Spleen (tissue), 11 donors: ENCODE measurements around the gene GAB4. TPM values are rescaled to one million over a fixed set of nuclear protein-coding genes. Genes with fewer than 3 reads are reported as not detected.

Experiments
- DNase-seq: peaks from one replicate; pipeline ENCODE4 v3.0.0-alpha.2; 2020
- H3K27ac ChIP-seq, 8 donors: fragments of 200-600 bp; sonication (generic) in 7 of 8; 1 replicate in 4 of 8; 2 replicates in 4 of 8; pipeline versions ENCODE4 v1.5.0 to v1.8.0; 2016 to 2021; ENCODE audit warnings: inconsistent platforms in 4 of 8, mild to moderate bottlenecking in 4 of 8, moderate library complexity in 1 of 8
- H3K27me3 ChIP-seq, 7 donors: fragments of 200-600 bp; sonication (generic) in 6 of 7; replicated peaks in 1 of 7; 1 replicate in 4 of 7; 2 replicates in 3 of 7; pipeline versions ENCODE4 v1.5.0 to v1.8.0; 2016 to 2021; ENCODE audit warnings: inconsistent platforms in 3 of 7, mild to moderate bottlenecking in 1 of 7
- H3K36me3 ChIP-seq, 6 donors: fragments of 200-600 bp; sonication (generic) in 5 of 6; 1 replicate in 4 of 6; 2 replicates in 2 of 6; pipeline versions ENCODE4 v1.5.0 to v1.8.0; 2016 to 2021; ENCODE audit warnings: inconsistent platforms in 2 of 6
- H3K4me1 ChIP-seq, 6 donors: fragments of 200-600 bp; sonication (generic) in 5 of 6; 1 replicate in 3 of 6; 2 replicates in 3 of 6; pipeline versions ENCODE4 v1.5.0 to v1.8.0; 2016 to 2021; ENCODE audit warnings: inconsistent platforms in 3 of 6
- H3K4me3 ChIP-seq, 8 donors: fragments of 200-600 bp; sonication (generic) in 7 of 8; 1 replicate in 4 of 8; 2 replicates in 4 of 8; pipeline versions ENCODE4 v1.5.0 to v1.8.0; 2016 to 2021; ENCODE audit warnings: inconsistent platforms in 4 of 8, mild to moderate bottlenecking in 4 of 8, moderate library complexity in 2 of 8
- H3K9me3 ChIP-seq, 8 donors: fragments of 200-600 bp; sonication (generic) in 7 of 8; 1 replicate in 4 of 8; 2 replicates in 4 of 8; pipeline versions ENCODE4 v1.5.0 to v1.8.0; 2016 to 2021; ENCODE audit warnings: inconsistent platforms in 4 of 8
- POLR2A ChIP-seq, 3 donors: fragments of 450-650 bp; IDR thresholded peaks; one replicate each; pipeline ENCODE4 v1.5.1; 2017; ENCODE audit warnings: antibody characterized with exemption in 3 of 3, mild to moderate bottlenecking in 1 of 3
- POLR2AphosphoS5 ChIP-seq, 3 donors: sonication (generic); formaldehyde crosslinking; IDR thresholded peaks; one replicate each; pipeline ENCODE4 v1.5.1; 2017; ENCODE audit warnings: antibody characterized with exemption in 3 of 3
- WGBS, 5 donors: extraction: QIAGEN DNeasy Blood & Tissue Kit in 3 of 5; methylation state at CpG; one replicate each; pipeline versions ENCODE4 v1.1.5 to v1.1.7; 2013 to 2018; 5-methylcytosine and 5-hydroxymethylcytosine counted together
- intact Hi-C: fragments of 100-400 bp; cut with DNase I; formaldehyde crosslinking; loops from one replicate; pipeline ENCODE4 v1.15.0; 2023; ENCODE audit warnings: low total_unique reads
- polyA plus RNA-seq, 3 donors: library from polyadenylated mRNA; stranded (reverse); fragments of 200-250 nt; gene quantifications; one replicate each; pipeline ENCODE4 v1.2.1, GENCODE V29; 2013
- total RNA-seq, 7 donors: library from RNA; depleted of rRNA in 3 of 7; stranded (reverse); fragments of >200 nt in 3 of 7; fragmentation: NEBNext Ultra II Directional in 4 of 7; extraction: Animal tissue kit (Norgen Biotek cat#: 25700) in 4 of 7; gene quantifications; one replicate each; pipeline versions ENCODE4 v1.1.0 to v1.2.1, GENCODE V29; 2016 to 2021
- TF ChIP-seq, protein P1 (sequence below), 11 experiments: fragments of 200-600 bp in 7 of 11; fragments of 450-650 bp in 4 of 11; sonication (generic) in 4 of 11; IDR thresholded peaks in 8 of 11; conservative IDR thresholded peaks in 3 of 11; 1 replicate in 7 of 11; 2 replicates in 4 of 11; pipeline versions ENCODE4 v1.4.0 to v1.8.0; 2016 to 2021; ENCODE audit warnings: antibody characterized with exemption in 11 of 11, inconsistent platforms in 4 of 11, mild to moderate bottlenecking in 1 of 11
- donor health status: healthy with polysubstance abuse.
- donor health status: DM: no; HTN: no; CAD: no; lungs with moderate emphysema.
- donor health status: DM: no; HTN: no; CAD: no.
- donor health status: Bipolar disorder and iron deficiency.
- donor health status: healthy.
- donor health status: DM: no; HTN: no; CAD: no.
- donor health status: DM: yes; HTN: yes; CAD: no.

Gene GAB4
- total and polyA plus RNA-seq, 10 donors: 0.03 to 0.46 (median 0.25) TPM; not detected in 7

- H3K4me1 ChIP-seq: no peaks in the 10 kb centered on the region
- no peaks in the 10 kb centered on the region for H3K27me3 ChIP-seq
- intact Hi-C loops: no loop called here
- WGBS, 5 donors: 79 to 97% (median 84%) methylated on average over 2 of the region's 2 CpGs
- no peaks in the 10 kb centered on the region for H3K9me3 ChIP-seq
- no peaks in the 10 kb centered on the region for H3K36me3 ChIP-seq
- H3K4me3 ChIP-seq: no peak overlapping the region
- no peak for TF ChIP-seq POLR2A (IDR thresholded peaks at IDR 0.05)
- no peak for TF ChIP-seq POLR2AphosphoS5 (IDR thresholded peaks at IDR 0.05)
- TF ChIP-seq, protein P1, sequence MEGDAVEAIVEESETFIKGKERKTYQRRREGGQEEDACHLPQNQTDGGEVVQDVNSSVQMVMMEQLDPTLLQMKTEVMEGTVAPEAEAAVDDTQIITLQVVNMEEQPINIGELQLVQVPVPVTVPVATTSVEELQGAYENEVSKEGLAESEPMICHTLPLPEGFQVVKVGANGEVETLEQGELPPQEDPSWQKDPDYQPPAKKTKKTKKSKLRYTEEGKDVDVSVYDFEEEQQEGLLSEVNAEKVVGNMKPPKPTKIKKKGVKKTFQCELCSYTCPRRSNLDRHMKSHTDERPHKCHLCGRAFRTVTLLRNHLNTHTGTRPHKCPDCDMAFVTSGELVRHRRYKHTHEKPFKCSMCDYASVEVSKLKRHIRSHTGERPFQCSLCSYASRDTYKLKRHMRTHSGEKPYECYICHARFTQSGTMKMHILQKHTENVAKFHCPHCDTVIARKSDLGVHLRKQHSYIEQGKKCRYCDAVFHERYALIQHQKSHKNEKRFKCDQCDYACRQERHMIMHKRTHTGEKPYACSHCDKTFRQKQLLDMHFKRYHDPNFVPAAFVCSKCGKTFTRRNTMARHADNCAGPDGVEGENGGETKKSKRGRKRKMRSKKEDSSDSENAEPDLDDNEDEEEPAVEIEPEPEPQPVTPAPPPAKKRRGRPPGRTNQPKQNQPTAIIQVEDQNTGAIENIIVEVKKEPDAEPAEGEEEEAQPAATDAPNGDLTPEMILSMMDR (IDR thresholded peaks at IDR 0.05 in 8 of 11, conservative IDR thresholded peaks at IDR 0.05 in 3 of 11): no peak
- no peak for DNase-seq
- no peak overlapping the region for H3K27ac ChIP-seq
Measured at GRCh38 chr22:16958475-16958874, 49.5 kb downstream of the GAB4 start.

GRCh38 chr22:16957781-16958180 is 50.2 kb downstream of the GAB4 start:
- Histone ChIP-seq H3K4me3 (no peak overlapping the region), H3K36me3 (no peaks in the 10 kb centered on the region), H3K9me3 (no peaks in the 10 kb centered on the region), H3K4me1 (no peaks in the 10 kb centered on the region), H3K27ac (no peak overlapping the region), H3K27me3 (no peaks in the 10 kb centered on the region)
- intact Hi-C loops: no loop called here
- TF ChIP-seq, protein P1 (IDR thresholded peaks at IDR 0.05 in 8 of 11, conservative IDR thresholded peaks at IDR 0.05 in 3 of 11): no peak
- DNase-seq: no peak
- 76 to 96% (median 85%) methylated on average over 5 to 7 of the region's 7 CpGs for WGBS, 5 donors

GRCh38 chr22:16956290-16956689 is 51.7 kb downstream of the GAB4 start:
- no peak overlapping the region for H3K27ac ChIP-seq
- H3K36me3 ChIP-seq: no peaks in the 10 kb centered on the region
- intact Hi-C loops: no loop called here
- H3K27me3 ChIP-seq: no peaks in the 10 kb centered on the region
- DNase-seq: peak; percentile 57
- no peak for TF ChIP-seq POLR2A (IDR thresholded peaks at IDR 0.05)
- TF ChIP-seq, protein P1 (IDR thresholded peaks at IDR 0.05 in 8 of 11, conservative IDR thresholded peaks at IDR 0.05 in 3 of 11): no peak
- no peak for TF ChIP-seq POLR2AphosphoS5 (IDR thresholded peaks at IDR 0.05)
- H3K9me3 ChIP-seq: no peaks in the 10 kb centered on the region
- WGBS, 5 donors: 40 to 72% (median 65%) methylated on average over 2 to 6 of the region's 6 CpGs
- H3K4me1 ChIP-seq: no peaks in the 10 kb centered on the region
- H3K4me3 ChIP-seq: no peak overlapping the region

- no peaks in the 10 kb centered on the region for H3K4me1 ChIP-seq
- intact Hi-C loops: no loop called here
- TF ChIP-seq POLR2AphosphoS5 (IDR thresholded peaks at IDR 0.05): no peak
- no peaks in the 10 kb centered on the region for H3K36me3 ChIP-seq
- DNase-seq: no peak
- 31 to 84% (median 46%) methylated on average over 2 of the region's 2 CpGs for WGBS, 5 donors
- H3K4me3 ChIP-seq: no peak overlapping the region
- H3K27ac ChIP-seq: no peak overlapping the region
- H3K9me3 ChIP-seq: no peaks in the 10 kb centered on the region
- no peaks in the 10 kb centered on the region for H3K27me3 ChIP-seq
Measured at GRCh38 chr22:16955678-16956210, 52.3 kb downstream of the GAB4 start.

- H3K4me1 ChIP-seq: no peaks in the 10 kb centered on the region
- intact Hi-C loops: no loop called here
- TF ChIP-seq POLR2AphosphoS5 (IDR thresholded peaks at IDR 0.05): no peak
- H3K4me3 ChIP-seq: no peak overlapping the region
- H3K27ac ChIP-seq: no peak overlapping the region
- no peaks in the 10 kb centered on the region for H3K36me3 ChIP-seq
- DNase-seq: peak; percentile 34
- no peaks in the 10 kb centered on the region for H3K27me3 ChIP-seq
- 53 to 85% (median 85%) methylated on average over 5 of the region's 5 CpGs for WGBS, 5 donors
- H3K9me3 ChIP-seq: no peaks in the 10 kb centered on the region
Measured at GRCh38 chr22:16955081-16955480, 52.9 kb downstream of the GAB4 start.
